Measurements from ENCODE around the gene ROS1. TPM values are rescaled to one million over a fixed set of nuclear protein-coding genes. Genes with fewer than 3 reads are reported as not detected.
"Not testable (repeated sequence)": the region's sequence is repeated elsewhere in the genome, so short reads cannot be mapped to it uniquely, and the experiment has no call there.

The ROS1 gene
- total RNA-seq, result not detected

DNA sequence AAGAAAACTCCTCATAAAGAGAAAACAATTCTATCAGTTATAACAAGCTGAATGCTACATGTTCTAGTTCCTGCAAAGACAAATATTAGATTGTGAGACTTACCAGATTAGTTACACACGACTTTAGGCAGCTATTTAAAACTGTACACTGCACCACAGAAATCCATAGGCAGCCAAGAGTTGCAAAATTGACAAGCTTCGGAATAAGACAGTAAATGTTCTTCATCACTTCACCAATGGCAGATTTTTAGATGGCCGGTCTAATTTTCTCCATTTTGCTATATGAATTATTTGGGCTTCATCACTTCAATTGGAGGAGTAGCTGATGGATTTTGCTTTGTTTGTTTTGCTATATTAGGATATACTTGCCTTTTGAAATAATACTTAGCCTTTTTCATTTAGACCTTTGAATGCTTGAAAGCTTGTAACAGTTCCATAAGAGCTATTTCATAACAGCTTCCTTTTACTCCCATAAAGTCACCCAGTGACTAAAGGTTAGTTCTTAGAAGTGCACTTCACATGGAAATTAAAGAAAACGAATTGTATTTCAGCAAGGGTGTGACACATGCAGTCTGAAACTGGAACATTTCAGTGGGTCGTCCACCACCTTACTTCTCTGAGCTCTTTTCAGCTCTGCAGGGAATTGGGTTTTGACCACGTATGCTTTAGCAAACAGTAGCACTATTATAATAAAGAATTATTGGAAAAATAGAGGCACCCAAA lies at the start of gene ROS1:
Gene ROS1, minus strand, starts transcription at position 512 of the 723 bp plus-strand sequence. Its CDS starts 286 bp downstream, at position 226.
- H3K4me3 Mint-ChIP-seq, result no peak within 1 kb of the TSS
- ATAC-seq (no peak), DNase-seq (ENCODE audit: low spot score) (no peak)
- no peaks in the 10 kb centered on the region for H3K9me3 Mint-ChIP-seq
- no peak within 1 kb of the TSS for H3K27ac Mint-ChIP-seq
- no peaks in the 10 kb centered on the region for H3K36me3 Mint-ChIP-seq
- no peaks in the 10 kb centered on the region for H3K4me1 Mint-ChIP-seq (ENCODE audit: low read depth in 2 of 2)
- H3K27me3 Mint-ChIP-seq, result peaks cover 37 to 63% of the 10 kb centered on the region in 2 donors

DNA sequence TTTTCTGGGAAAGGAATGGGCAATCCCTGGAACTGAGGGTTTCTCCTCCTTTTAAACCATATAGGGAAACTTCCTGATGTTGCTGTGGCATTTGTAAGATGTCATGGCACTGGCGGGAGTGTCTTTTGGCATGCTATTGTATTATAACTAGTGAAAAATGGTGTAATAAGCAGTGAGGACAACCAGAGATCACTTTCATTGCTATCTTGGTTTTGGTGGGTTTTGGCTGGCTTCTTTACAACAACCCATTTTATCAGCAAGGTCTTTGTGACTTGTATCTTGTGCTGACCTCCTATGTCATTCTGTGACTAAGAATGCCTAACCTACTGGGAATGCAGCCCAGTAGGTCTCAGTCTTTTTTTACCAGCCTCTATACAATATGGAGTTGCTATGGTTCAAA lies 47.7 kb upstream of the ROS1 start:
- Mint-ChIP-seq H3K4me3 (no peak overlapping the region), H3K27me3 (peaks cover 0 to 13% of the 10 kb centered on the region in 2 donors)
- DNase-seq (ENCODE audit: low spot score), result no peak

DNA sequence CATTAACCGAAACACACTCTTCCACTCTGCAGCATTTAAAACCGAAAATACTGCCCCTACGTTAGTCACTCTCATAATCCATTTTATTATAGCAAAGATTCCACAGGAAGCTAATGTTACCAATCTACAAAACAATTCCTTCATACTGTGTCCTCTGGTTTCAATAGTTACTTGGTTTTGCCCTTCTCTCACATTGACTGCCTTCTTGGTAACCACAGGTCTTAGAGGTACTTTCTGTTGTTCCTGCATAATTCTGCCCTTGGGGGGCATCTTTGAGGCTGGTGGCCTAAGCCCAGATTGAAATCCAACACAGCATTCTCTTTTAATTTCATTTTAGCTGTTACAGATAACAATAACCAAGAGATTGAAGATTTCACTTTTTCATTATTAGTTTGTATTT lies 46.9 kb upstream of the ROS1 start:
- H3K27ac Mint-ChIP-seq, result peak overlapping the region in 1 of 2 donors; percentile 53
- peaks cover 0 to 13% of the 10 kb centered on the region in 2 donors for H3K27me3 Mint-ChIP-seq
- ATAC-seq (no peak), DNase-seq (ENCODE audit: low spot score) (no peak)
- peaks cover 4% of the 10 kb centered on the region for H3K36me3 Mint-ChIP-seq
- peaks cover 30 to 34% of the 10 kb centered on the region in 2 donors for H3K4me1 Mint-ChIP-seq (ENCODE audit: low read depth in 2 of 2)
- no peaks in the 10 kb centered on the region for H3K9me3 Mint-ChIP-seq
- no peak overlapping the region for H3K4me3 Mint-ChIP-seq

More for the DNA sequence above, 47.7 kb upstream of the ROS1 start:
- Mint-ChIP-seq H3K36me3 (peaks cover 4% of the 10 kb centered on the region), H3K27ac (no peak overlapping the region), H3K9me3 (no peaks in the 10 kb centered on the region), H3K4me1 (ENCODE audit: low read depth in 2 of 2) (peaks cover 30% of the 10 kb centered on the region in 2 donors)
- no peak for ATAC-seq

DNA sequence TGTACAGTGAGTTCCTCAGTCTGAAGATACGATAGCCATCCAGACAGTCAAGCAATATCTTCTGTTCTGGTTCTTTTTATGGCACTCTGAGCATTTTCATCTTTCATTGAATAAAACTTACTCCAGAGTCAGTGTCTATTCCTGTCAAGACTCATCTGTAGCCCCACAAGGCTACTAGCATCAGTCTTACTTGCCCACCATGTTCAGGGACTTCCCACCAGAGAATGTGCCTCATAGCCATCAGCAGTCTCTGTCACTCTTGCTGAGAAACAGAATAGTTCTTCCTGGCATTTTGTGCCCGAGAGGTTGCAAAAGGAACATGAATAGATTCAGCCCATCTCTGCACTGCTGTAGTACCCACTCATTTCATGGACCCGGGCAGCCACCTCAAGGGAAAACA lies 44.0 kb upstream of the ROS1 start:
- Mint-ChIP-seq H3K4me1 (ENCODE audit: low read depth in 2 of 2) (peaks cover 41 to 55% of the 10 kb centered on the region in 2 donors), H3K36me3 (peaks cover 4% of the 10 kb centered on the region), H3K4me3 (peak overlapping the region; percentile 56), H3K27ac (peak overlapping the region; percentile 55 to 71), H3K27me3 (peaks cover 0 to 13% of the 10 kb centered on the region in 2 donors), H3K9me3 (no peaks in the 10 kb centered on the region)
- ATAC-seq, result peak; percentile 48 to 82
- no peak for DNase-seq (ENCODE audit: low spot score)

DNA sequence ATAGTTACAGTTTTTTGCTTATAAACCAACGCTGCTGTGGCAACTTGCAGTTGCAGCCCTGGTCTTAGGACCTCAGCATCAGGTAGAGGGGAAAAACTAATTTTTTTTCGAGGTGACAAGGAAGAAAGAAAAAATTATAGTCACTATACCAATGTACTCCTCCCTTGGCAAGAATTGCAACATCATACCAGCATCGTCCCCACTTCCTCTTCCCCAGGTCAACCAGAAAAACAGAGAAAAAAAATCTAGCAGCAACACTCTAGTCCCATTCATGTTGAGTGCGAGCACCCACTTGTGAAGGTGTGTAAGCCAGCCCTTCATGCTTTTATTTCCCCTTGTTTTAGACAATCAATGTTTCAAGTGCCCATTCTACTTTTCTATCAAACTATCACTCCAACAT lies 43.6 kb upstream of the ROS1 start:
- Mint-ChIP-seq H3K27ac (peak overlapping the region; percentile 55 to 71), H3K4me1 (ENCODE audit: low read depth in 2 of 2) (peaks cover 45 to 60% of the 10 kb centered on the region in 2 donors), H3K27me3 (peaks cover 0 to 13% of the 10 kb centered on the region in 2 donors), H3K4me3 (peak overlapping the region; percentile 56), H3K36me3 (peaks cover 4% of the 10 kb centered on the region), H3K9me3 (no peaks in the 10 kb centered on the region)
- DNase-seq (ENCODE audit: low spot score) (peak; percentile 65), ATAC-seq (peak; percentile 71 to 84)

DNA sequence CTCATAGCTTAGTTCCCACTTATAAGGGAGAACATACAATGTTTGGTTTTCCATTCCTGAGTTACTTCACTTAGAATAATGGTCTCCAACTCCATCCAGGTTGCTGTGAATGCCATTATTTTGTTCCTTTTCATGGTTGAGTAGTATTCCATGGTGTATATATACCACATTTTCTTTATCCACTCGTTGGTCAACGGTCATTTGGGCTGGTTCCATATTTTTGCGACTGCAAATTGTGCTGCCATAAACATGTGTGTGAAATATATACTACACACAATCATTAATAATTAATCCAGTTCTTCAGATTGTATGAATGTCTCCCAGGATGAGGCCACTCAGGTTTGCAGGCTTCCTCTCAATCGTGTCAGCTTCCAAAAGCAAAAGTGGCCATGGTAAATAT lies 42.8 kb upstream of the ROS1 start:
- DNase-seq (ENCODE audit: low spot score); H3K36me3 Mint-ChIP-seq; H3K4me3 Mint-ChIP-seq; ATAC-seq; H3K9me3 Mint-ChIP-seq: not testable (repeated sequence)
- peak overlapping the region; percentile 55 to 71 for H3K27ac Mint-ChIP-seq
- peaks cover 54 to 68% of the 10 kb centered on the region in 2 donors for H3K4me1 Mint-ChIP-seq (ENCODE audit: low read depth in 2 of 2)
- peaks cover 0 to 13% of the 10 kb centered on the region in 2 donors for H3K27me3 Mint-ChIP-seq

DNA sequence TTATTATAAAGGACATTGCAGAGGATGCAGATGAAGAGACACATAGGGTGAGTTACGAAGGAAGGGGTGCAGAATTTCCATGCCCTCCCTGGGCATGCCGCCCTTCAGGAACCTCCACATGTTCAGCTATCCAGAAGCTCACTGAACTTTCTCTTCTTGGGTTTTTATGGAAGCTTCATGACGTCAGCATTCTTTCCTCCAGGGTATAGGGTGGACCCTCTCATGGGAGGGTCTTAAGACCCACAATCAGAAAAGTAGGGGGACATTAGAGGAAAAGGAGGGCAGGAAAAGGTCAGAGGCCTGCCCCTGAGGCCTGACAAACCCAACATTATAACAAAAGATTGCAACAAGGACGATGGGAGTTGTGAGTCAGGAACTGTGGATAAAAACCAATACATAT lies 42.1 kb upstream of the ROS1 start:
- ATAC-seq (no peak), DNase-seq (ENCODE audit: low spot score) (no peak)
- H3K4me1 Mint-ChIP-seq (ENCODE audit: low read depth in 2 of 2), result peaks cover 55 to 70% of the 10 kb centered on the region in 2 donors
- H3K4me3 Mint-ChIP-seq, result no peak overlapping the region
- H3K9me3 Mint-ChIP-seq, result no peaks in the 10 kb centered on the region
- peak overlapping the region in 1 of 2 donors; percentile 71 for H3K27ac Mint-ChIP-seq
- H3K36me3 Mint-ChIP-seq, result peaks cover 4% of the 10 kb centered on the region
- H3K27me3 Mint-ChIP-seq, result peaks cover 0 to 12% of the 10 kb centered on the region in 2 donors

DNA sequence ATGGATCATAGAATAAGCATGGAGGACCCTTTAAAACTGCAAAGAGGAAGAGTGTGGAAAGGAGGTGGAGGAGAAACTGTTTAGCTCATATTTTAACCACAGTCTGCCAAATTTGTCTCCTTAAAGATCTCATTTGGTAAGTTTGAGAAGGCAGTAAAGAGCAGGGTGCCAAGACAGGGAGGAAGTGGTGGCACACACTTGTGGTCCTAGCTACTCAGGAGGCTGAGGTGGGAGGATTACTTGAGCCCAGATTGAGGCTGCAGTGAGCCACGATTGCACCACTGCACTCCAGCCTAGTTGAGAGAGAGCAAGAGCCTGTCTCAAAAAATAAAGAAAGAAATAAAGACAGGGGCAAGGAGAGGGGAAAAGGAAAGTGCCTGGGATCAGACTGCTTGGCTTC lies 39.9 kb upstream of the ROS1 start:
- peak overlapping the region; percentile 32 to 68 for H3K27ac Mint-ChIP-seq
- ATAC-seq (peak; percentile 60 to 64), DNase-seq (ENCODE audit: low spot score) (no peak)
- no peaks in the 10 kb centered on the region for H3K27me3 Mint-ChIP-seq
- H3K36me3 Mint-ChIP-seq, result no peaks in the 10 kb centered on the region
- H3K4me3 Mint-ChIP-seq, result peak overlapping the region; percentile 24
- peaks cover 44 to 60% of the 10 kb centered on the region in 2 donors for H3K4me1 Mint-ChIP-seq (ENCODE audit: low read depth in 2 of 2)
- no peaks in the 10 kb centered on the region for H3K9me3 Mint-ChIP-seq

DNA sequence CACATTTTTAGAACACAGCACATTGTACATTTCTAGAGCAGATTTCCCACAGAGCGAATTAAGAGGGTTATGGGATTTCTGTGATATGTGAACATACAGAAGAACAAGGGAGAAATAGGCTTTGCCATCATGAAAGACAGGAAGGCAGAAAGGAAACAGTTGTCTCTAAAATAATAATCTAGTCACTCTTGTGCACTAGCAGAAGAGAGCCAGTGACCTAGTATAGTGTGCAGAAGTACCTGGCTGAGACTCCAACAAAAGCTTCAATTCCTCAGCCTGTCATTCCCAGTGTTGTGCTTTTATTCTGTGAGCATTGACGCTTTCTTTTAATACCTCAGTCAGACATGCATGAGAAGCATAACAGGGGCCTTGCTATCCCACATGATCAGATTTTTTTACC lies 39.0 kb upstream of the ROS1 start:
- Mint-ChIP-seq H3K4me3 (peak overlapping the region; percentile 44), H3K9me3 (no peaks in the 10 kb centered on the region), H3K27me3 (no peaks in the 10 kb centered on the region), H3K27ac (peak overlapping the region; percentile 51 to 68), H3K36me3 (no peaks in the 10 kb centered on the region), H3K4me1 (ENCODE audit: low read depth in 2 of 2) (peaks cover 37 to 56% of the 10 kb centered on the region in 2 donors)
- DNase-seq (ENCODE audit: low spot score) (no peak), ATAC-seq (no peak)

DNA sequence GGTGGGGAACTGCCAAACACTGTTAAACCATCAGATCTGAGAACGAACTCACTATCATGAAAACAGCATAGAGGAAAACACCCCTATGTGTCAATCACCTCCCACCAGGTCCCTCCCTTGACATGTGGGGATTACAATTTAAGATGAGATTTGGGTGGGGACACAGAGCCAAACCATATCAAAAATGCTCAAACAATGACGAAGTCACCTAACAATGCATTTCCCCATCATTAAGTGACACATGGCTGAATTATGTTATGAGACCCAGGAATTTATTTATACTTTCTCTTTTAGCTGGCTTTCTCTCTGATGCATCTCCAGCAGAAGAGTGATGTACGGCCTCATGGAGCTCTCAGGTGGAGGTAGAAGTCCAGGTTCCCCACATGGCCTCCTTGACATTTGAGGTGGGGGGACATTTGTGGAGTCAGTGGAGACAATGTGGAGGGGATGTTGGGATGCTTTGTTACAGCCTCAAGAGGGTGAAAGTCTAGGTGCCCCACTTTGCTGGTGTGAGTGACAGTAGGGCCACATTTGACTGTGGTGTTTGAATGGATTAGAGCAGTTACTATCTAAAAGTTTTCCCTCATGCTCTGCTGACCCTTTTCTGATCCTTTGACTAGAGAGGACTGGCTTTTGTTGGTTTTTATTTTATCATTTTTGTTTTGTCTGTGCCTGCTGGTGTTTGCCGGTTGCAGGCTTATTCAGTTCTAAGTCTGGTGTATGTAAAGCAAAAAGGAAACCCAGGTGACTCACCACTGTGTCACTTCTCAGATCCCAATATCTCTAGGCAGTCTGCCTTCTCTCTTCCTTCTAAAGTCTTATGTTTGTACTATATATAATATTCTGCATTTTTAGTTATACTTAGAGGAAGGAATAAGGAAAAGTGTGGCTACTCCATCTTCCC lies 38.3 kb upstream of the ROS1 start:
- no peaks in the 10 kb centered on the region for H3K9me3 Mint-ChIP-seq
- ATAC-seq (peak; percentile 83 to 86), DNase-seq (ENCODE audit: low spot score) (no peak)
- peaks cover 30 to 52% of the 10 kb centered on the region in 2 donors for H3K4me1 Mint-ChIP-seq (ENCODE audit: low read depth in 2 of 2)
- H3K27ac Mint-ChIP-seq, result peak overlapping the region; percentile 51 to 68
- no peaks in the 10 kb centered on the region for H3K27me3 Mint-ChIP-seq
- H3K36me3 Mint-ChIP-seq, result no peaks in the 10 kb centered on the region
- peak overlapping the region; percentile 44 for H3K4me3 Mint-ChIP-seq

DNA sequence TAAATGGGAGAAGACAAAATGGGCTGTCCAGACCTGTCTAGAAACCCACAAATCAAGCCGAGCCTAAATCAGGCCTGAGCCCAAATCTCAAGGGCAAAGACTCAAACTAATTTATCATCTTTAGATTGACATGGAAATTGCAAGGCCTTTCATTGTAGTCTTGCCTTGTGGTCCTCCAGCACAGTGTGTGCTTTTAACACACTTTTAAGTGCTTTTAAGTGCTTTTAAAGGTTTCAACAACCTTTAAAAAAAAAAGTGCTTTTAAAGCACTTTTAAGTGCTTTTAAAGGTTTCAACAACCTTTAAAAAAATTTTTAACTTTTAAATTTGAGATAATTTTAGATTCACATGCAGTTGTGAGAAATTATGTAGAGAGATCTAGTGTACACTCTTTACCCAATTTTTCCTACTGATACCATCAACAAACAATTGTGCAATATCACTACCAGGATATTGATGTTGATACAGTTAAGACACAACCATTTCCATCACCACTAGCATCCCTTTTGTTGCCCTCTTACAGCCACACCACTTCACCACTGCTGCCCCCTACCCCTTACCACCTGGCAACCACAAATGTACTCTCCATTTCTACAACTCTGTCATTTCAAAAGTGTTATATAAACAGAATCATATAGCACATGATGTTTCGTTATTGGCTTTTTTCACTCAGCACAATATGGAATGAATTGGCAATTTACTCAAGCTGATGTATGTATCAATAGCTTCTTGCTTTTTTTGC lies 33.6 kb upstream of the ROS1 start:
- no peak overlapping the region for H3K4me3 Mint-ChIP-seq
- DNase-seq (ENCODE audit: low spot score), result no peak
- H3K36me3 Mint-ChIP-seq, result no peaks in the 10 kb centered on the region
- peaks cover 11 to 17% of the 10 kb centered on the region in 2 donors for H3K4me1 Mint-ChIP-seq (ENCODE audit: low read depth in 2 of 2)
- no peak overlapping the region for H3K27ac Mint-ChIP-seq
- no peaks in the 10 kb centered on the region for H3K27me3 Mint-ChIP-seq
- peak in 1 of 2 donors; percentile 43 for ATAC-seq
- no peaks in the 10 kb centered on the region for H3K9me3 Mint-ChIP-seq

DNA sequence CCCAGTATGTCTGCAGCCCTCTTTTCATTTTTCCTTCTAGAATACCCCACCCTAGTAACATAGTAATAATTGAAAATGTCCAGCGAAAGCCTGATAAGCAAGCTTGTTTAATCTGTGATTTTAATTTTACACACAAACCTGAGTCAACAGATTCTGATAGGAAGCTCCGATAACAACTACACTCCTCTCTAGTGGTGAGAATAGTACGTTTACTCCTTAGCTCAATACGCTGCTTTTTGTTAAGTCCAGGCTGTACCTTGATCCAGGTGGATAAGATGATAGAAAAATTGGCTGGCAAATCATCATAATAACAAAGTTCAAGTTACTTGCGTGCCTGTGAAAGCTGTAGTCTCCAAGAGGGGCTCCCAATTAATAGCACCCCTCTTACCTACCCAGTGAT lies 31.3 kb upstream of the ROS1 start:
- ATAC-seq, result no peak
- Mint-ChIP-seq H3K4me1 (ENCODE audit: low read depth in 2 of 2) (peaks cover 0 to 6% of the 10 kb centered on the region in 2 donors), H3K27me3 (no peaks in the 10 kb centered on the region), H3K27ac (no peak overlapping the region), H3K4me3 (no peak overlapping the region), H3K9me3 (no peaks in the 10 kb centered on the region), H3K36me3 (no peaks in the 10 kb centered on the region)
- DNase-seq (ENCODE audit: low spot score), result no peak

DNA sequence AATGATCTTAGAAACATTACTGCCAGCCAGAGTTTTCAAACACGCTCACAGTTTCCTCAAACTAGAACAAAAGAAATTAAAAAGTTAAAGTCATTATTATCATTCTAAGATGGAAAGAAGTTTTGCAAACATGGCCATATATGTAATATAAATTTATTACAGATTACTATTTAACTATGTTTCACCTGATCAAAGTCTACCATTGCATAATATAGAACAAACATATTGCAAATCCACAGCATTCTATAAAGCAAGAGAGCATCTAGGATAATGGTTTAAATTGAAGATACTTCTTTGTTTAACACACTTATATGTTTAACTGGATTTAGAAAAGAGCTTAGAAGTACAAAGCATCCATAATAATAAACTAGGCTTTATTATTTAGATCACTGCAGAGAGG lies 30.5 kb upstream of the ROS1 start:
- H3K36me3 Mint-ChIP-seq, result no peaks in the 10 kb centered on the region
- H3K27ac Mint-ChIP-seq, result no peak overlapping the region
- no peaks in the 10 kb centered on the region for H3K27me3 Mint-ChIP-seq
- no peaks in the 10 kb centered on the region for H3K9me3 Mint-ChIP-seq
- peaks cover 0 to 6% of the 10 kb centered on the region in 2 donors for H3K4me1 Mint-ChIP-seq (ENCODE audit: low read depth in 2 of 2)
- ATAC-seq (no peak), DNase-seq (ENCODE audit: low spot score) (no peak)
- no peak overlapping the region for H3K4me3 Mint-ChIP-seq
